ENCODE measurements around the gene TRIM45.
A peak's percentile ranks its signal among the peaks of the same experiment; 100 is the strongest.
"Not testable (repeated sequence)": the region's sequence is repeated elsewhere in the genome, so short reads cannot be mapped to it uniquely, and the experiment has no call there.

The TRIM45 gene

GRCh38 chr1:117128323-117129079 lies 7.0 kb upstream of the TRIM45 start:
- no peak for DNase-seq

GRCh38 chr1:117127795-117128194 lies 6.2 kb upstream of the TRIM45 start:
- DNase-seq = no peak

GRCh38 chr1:117124661-117125060 lies 3.1 kb upstream of the TRIM45 start:
- no peak for DNase-seq

GRCh38 chr1:117123274-117123673 lies 1.7 kb upstream of the TRIM45 start:
- DNase-seq = no peak

GRCh38 chr1:117122330-117123025 lies 929 bp upstream of the TRIM45 start:
- no peak for DNase-seq

GRCh38 chr1:117120774-117121588 lies 568 bp downstream of the TRIM45 start:
- DNase-seq = peak; percentile 40

GRCh38 chr1:117119144-117119543 lies 2.4 kb downstream of the TRIM45 start:
- DNase-seq = not testable (repeated sequence)

- DNase-seq = no peak
These were observed 3.4 kb downstream of the TRIM45 start for GRCh38 chr1:117118137-117118536.

- DNase-seq = no peak
These were observed 3.9 kb downstream of the TRIM45 start for GRCh38 chr1:117117697-117118096.

- DNase-seq = no peak
These were observed 4.8 kb downstream of the TRIM45 start for GRCh38 chr1:117116784-117117130.

GRCh38 chr1:117116090-117116783 lies 5.3 kb downstream of the TRIM45 start:
- DNase-seq = no peak

- no peak for DNase-seq
These were observed 6.7 kb downstream of the TRIM45 start for GRCh38 chr1:117114877-117115276.

- DNase-seq = no peak
These were observed 8.3 kb downstream of the TRIM45 start for GRCh38 chr1:117113199-117113598.

GRCh38 chr1:117112047-117112717 lies 9.4 kb downstream of the TRIM45 start:
- no peak for DNase-seq

GRCh38 chr1:117110774-117111173 lies 10.8 kb downstream of the TRIM45 start:
- DNase-seq = no peak

- no peak for DNase-seq
These were observed 14.2 kb downstream of the TRIM45 start for GRCh38 chr1:117107364-117107763.

- no peak for DNase-seq
These were observed 15.1 kb downstream of the TRIM45 start for GRCh38 chr1:117106478-117106877.

- no peak for DNase-seq
These were observed 15.8 kb downstream of the TRIM45 start for GRCh38 chr1:117105722-117106121.

GRCh38 chr1:117104986-117105385 lies 16.6 kb downstream of the TRIM45 start:
- DNase-seq = no peak

- not testable (repeated sequence) for DNase-seq
These were observed 19.7 kb downstream of the TRIM45 start for GRCh38 chr1:117101858-117102257.

- no peak for DNase-seq
These were observed 20.2 kb downstream of the TRIM45 start for GRCh38 chr1:117101334-117101733.

GRCh38 chr1:117098287-117098890 lies 23.2 kb downstream of the TRIM45 start:
- no peak for DNase-seq

Measured in NCI-H510A (cell line).